HG03064 (cell line): ENCODE results near the gene NLGN2.

Source experiments
- ATAC-seq: cut with Tn5 transposase; IDR thresholded peaks from one replicate; pipeline ENCODE4 v1.9.1; 2021; ENCODE audit warnings: low read depth; ENCODE audit not compliant: unreplicated experiment

NLGN2 gene

GRCh38 chr17:7411427-7411750 is 3.7 kb downstream of the NLGN2 start:
- no peak for ATAC-seq

DNA sequence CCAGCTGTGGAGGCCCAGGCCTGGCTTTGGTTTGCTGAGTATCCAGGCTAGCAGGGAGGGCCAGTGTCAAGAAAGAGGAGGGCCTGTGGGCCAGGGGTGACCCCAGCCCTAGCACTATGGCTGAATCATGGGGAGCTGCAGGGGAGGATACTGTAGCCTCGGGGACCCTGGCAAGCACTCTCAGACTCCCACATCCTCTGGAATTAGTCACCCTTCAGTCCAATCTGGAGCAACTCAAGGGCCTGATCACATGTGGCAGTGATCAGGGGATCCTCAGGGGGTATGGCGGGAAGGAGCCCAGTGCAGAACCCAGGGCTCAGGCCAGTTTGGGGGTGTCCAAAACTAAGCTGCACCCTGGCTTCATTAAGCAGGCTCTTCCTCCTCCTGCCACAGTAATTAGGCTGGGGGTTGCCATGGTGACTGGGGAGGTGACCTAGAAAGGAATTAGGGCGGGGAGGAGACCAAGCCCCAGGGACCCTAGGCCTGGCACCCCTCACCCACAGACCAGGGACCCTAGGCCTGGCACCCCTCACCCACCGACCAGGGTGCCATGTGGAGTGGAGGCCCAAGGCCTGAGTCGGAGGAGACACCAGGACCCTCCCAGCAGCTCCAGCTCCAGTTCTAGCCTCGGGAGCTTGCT is 5.8 kb downstream of the NLGN2 start:
- no peak for ATAC-seq

DNA sequence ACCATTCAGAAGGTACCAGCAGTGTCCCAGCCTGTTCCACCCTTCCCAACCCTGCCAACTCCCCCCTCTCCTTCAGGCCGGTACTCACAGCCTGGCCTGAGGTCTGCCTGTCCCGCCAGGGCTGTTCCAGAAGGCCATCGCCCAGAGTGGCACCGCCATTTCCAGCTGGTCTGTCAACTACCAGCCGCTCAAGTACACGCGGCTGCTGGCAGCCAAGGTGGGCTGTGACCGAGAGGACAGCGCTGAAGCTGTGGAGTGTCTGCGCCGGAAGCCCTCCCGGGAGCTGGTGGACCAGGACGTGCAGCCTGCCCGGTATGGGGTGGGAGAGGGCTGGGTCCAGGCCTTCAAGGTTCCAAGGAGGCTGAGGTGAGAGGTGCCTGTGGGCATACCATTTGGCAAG is 7.2 kb downstream of the NLGN2 start:
- no peak for ATAC-seq

GRCh38 chr17:7415784-7416183 is 8.1 kb downstream of the NLGN2 start:
- no peak for ATAC-seq

- no peak for ATAC-seq
Measured at GRCh38 chr17:7416323-7416722, 8.7 kb downstream of the NLGN2 start.

GRCh38 chr17:7417056-7417655 is 9.5 kb downstream of the NLGN2 start:
- ATAC-seq: no peak

GRCh38 chr17:7418472-7419152 is 11.0 kb downstream of the NLGN2 start:
- no peak for ATAC-seq

- no peak for ATAC-seq
Measured at GRCh38 chr17:7419819-7420610, 12.4 kb downstream of the NLGN2 start, which contains the start of gene SPEM1. TSS of gene SPEM1 (plus strand) at chr17:7420324. CDS start at chr17:7420385, 61 bp downstream.

DNA sequence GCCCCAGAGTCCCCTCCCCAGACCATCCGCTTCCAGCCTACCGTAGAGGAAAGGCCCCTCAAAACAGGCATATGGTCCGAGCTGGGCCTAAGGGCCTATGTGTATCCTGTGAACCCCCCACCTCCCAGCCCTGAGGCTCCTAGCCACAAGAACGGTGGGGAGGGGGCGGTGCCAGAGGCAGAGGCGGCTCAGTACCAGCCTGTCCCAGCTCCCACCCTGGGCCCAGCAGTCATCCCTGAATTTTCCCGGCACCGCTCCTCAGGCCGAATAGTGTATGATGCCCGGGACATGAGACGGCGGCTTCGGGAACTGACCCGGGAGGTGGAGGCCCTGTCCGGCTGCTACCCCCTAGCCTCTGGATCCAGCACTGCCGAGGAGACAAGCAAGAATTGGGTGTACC is 13.5 kb downstream of the NLGN2 start:
- ATAC-seq: no peak

- ATAC-seq: no peak
Measured at GRCh38 chr17:7423679-7424078, 16.0 kb downstream of the NLGN2 start.

GRCh38 chr17:7425316-7425715 is 17.7 kb downstream of the NLGN2 start, which contains the start of gene SPEM2:
TSS of gene SPEM2 (plus strand) at chr17:7425616. CDS start at chr17:7425689, 73 bp downstream.
- no peak for ATAC-seq

- ATAC-seq: no peak
Measured at GRCh38 chr17:7425756-7426155, 18.1 kb downstream of the NLGN2 start.

GRCh38 chr17:7426203-7426863 is 18.7 kb downstream of the NLGN2 start:
- ATAC-seq: no peak

DNA sequence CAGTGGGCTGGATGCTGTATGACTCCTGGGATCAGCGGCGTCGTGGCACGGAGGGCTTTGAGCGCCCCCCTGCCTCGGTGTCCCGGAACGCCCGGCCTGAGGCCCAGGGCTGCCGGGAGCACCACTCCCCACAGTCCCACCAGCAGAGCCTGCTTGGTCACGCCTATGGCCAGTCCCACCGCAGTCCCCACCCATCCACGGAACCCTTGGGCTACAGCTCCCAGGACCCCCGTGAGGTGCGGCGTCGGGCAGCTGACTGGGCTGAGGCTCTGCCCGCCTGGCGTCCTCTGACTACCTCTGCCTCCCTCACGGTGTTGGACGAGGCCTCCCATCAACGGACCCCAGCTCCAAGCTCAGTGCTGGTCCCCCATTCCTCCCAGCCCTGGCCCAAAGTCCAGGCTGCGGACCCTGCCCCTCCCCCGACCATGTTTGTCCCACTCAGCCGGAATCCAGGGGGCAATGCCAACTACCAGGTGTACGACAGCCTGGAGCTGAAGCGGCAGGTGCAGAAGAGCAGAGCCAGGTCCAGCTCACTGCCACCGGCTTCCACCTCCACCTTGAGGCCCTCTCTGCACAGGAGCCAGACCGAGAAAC is 19.3 kb downstream of the NLGN2 start:
- no peak for ATAC-seq

DNA sequence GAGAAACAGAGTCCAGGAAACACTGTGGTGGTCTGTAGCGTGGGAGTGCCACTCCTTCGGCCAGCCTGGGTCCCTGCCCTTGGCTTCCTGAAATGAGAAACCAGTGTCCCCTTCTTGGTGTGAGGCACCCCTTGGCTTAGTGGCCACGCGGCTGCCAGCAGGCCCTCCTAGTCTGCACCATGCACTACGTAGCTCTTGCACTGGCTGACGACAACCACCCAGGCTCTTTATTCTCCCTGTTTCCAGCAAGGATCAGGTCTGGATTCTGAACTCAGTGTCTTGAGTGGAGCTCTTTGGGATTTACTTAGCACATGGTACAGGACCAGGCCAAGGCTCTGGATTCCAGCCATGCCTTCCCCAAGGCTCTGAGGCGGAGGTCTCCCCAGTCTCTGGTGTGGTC is 19.9 kb downstream of the NLGN2 start:
- no peak for ATAC-seq

GRCh38 chr17:7428557-7428956 is 20.9 kb downstream of the NLGN2 start, which contains the start of gene SPEM3:
TSS of gene SPEM3 (plus strand) at chr17:7428857. CDS start at chr17:7428903, 46 bp downstream.
- ATAC-seq: no peak

GRCh38 chr17:7429722-7430121 is 22.1 kb downstream of the NLGN2 start:
- no peak for ATAC-seq

- no peak for ATAC-seq
Measured at GRCh38 chr17:7431231-7431630, 23.6 kb downstream of the NLGN2 start.

GRCh38 chr17:7432296-7432695 is 24.7 kb downstream of the NLGN2 start:
- ATAC-seq: no peak
